Heart left ventricle (tissue), 13 donors: ENCODE measurements around the gene RPS5.

Source experiments
- CTCF ChIP-seq, 12 donors: fragments of 200-600 bp; sonication (generic) in 4 of 12; IDR thresholded peaks; one replicate each; pipeline versions ENCODE4 v1.5.0 to v1.8.0; 2018 to 2022; ENCODE audit warnings: antibody characterized with exemption in 12 of 12, mild to moderate bottlenecking in 5 of 12
- POLR2A ChIP-seq, 2 donors: fragments of 450-650 bp; IDR thresholded peaks; one replicate each; pipeline ENCODE4 v1.6.1; 2017; ENCODE audit warnings: antibody characterized with exemption in 2 of 2, mild to moderate bottlenecking in 2 of 2, moderate library complexity in 2 of 2
- donor health status: ischemic (EF 13 %, LVEDD 7.1; RV severe dilation, severe dysfunction).
- donor health status: DM: no; HTN: yes; CAD: no.
- donor health status: DM: no; HTN: no; CAD: no.
- donor health status: ischemic (EF 25% LVEDD 6.9; RV normal size, moderate dysfunction).
- donor health status: ischemic (EF 25% LVEDD 5.7; RV mildly dilated, moderate dysfunction).
- donor health status: ischemic (EF 35%, LVEDD 5.7; RV mildly dilated, moderate dysfunction).
- donor health status: nonischemic (EF 11% LVEDD 7.7; RV severe dilation, severe dysfunction).
- donor health status: DM: yes; HTN: yes; CAD: no.
- donor health status: PGD.
- donor health status: ischemic (EF 29% LVEDD 5.4; RV normal size, mild dysfunction).
- donor health status: nonischemic (EF 23%, LVEDD 6.1; RV moderate dilation, normal function).

GRCh38 chr19:58367698-58368454, 19.2 kb upstream of the RPS5 start:
- TF ChIP-seq CTCF (IDR thresholded peaks at IDR 0.05) = no peak
- no peak for TF ChIP-seq POLR2A (IDR thresholded peaks at IDR 0.05)
